HEK293T (cell line): ENCODE data around the gene CYFIP1.

Experiments
- ARNT ChIP-seq: fragments of 450-650 bp; IDR thresholded peaks from 2 replicates; pipeline ENCODE4 v1.6.1; 2017; ENCODE audit warnings: mild to moderate bottlenecking
- CTBP1 ChIP-seq: fragments of 450-650 bp; IDR thresholded peaks from 2 replicates; pipeline ENCODE4 v1.6.1; 2016; ENCODE audit warnings: borderline replicate concordance
- ELF4 ChIP-seq: fragments of 450-650 bp; IDR thresholded peaks from 2 replicates; pipeline ENCODE4 v1.6.1; 2017; ENCODE audit warnings: antibody characterized with exemption
- FOXM1 ChIP-seq: fragments of 450-650 bp; IDR thresholded peaks from 2 replicates; pipeline ENCODE4 v1.6.1; 2017; ENCODE audit warnings: mild to moderate bottlenecking, borderline replicate concordance
- NFRKB ChIP-seq: fragments of 450-650 bp; IDR thresholded peaks from 2 replicates; pipeline ENCODE4 v1.6.1; 2016; ENCODE audit warnings: mild to moderate bottlenecking, moderate library complexity
- SP1 ChIP-seq: fragments of 450-650 bp; IDR thresholded peaks from 2 replicates; pipeline ENCODE4 v1.6.1; 2017
- TARDBP ChIP-seq: fragments of 450-650 bp; IDR thresholded peaks from 2 replicates; pipeline ENCODE4 v1.6.1; 2016
- TF ChIP-seq, protein P1 (sequence below): fragments of 450-650 bp; IDR thresholded peaks from 2 replicates; pipeline ENCODE4 v1.6.1; 2016

DNA sequence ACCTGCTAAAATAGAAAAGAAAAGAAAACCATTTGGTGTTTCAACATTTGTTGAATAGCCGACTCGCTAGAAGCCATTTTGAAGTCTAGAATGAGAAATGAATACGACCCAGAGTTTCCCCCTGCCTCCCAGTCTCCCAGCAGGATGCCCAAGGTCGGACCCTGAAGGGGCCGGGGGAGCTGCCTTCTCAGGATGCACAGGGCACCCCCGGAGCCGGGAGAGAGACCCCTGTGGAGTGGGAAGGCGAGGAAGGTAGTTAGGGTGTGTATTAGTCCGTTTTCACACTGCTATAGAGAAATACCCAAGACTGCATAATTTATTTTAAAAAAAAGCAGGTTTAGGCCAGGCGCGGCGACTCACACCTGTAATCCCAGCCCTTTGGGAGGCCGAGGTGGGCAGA, 97.0 kb downstream of the CYFIP1 start:
- TF ChIP-seq, protein P1, sequence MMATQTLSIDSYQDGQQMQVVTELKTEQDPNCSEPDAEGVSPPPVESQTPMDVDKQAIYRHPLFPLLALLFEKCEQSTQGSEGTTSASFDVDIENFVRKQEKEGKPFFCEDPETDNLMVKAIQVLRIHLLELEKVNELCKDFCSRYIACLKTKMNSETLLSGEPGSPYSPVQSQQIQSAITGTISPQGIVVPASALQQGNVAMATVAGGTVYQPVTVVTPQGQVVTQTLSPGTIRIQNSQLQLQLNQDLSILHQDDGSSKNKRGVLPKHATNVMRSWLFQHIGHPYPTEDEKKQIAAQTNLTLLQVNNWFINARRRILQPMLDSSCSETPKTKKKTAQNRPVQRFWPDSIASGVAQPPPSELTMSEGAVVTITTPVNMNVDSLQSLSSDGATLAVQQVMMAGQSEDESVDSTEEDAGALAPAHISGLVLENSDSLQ: no peak
- TF ChIP-seq CTBP1: no peak
- TF ChIP-seq ARNT: no peak
- TF ChIP-seq SP1: no peak
- no peak for TF ChIP-seq NFRKB
- TF ChIP-seq ELF4: no peak
- no peak for TF ChIP-seq FOXM1
- TF ChIP-seq TARDBP: no peak
